GM12865 (cell line): Measurements from ENCODE around the gene CHST10.

Source experiments
- DNase-seq: peaks from one replicate; pipeline ENCODE4 v3.0.0; 2010; ENCODE audit warnings: low read depth
- H3K4me3 ChIP-seq: 2 replicates; pipeline ENCODE4 v1.5.1; 2011; ENCODE audit warnings: mild to moderate bottlenecking, low read depth, low read length, control low read depth
- TF ChIP-seq, protein P1 (sequence below): IDR thresholded peaks from 2 replicates; pipeline ENCODE4 v1.5.1; 2011; ENCODE audit warnings: low read length, control low read depth, low read depth, inconsistent platforms; ENCODE audit not compliant: insufficient read depth; ENCODE audit errors: missing control alignments

The CHST10 gene

DNA sequence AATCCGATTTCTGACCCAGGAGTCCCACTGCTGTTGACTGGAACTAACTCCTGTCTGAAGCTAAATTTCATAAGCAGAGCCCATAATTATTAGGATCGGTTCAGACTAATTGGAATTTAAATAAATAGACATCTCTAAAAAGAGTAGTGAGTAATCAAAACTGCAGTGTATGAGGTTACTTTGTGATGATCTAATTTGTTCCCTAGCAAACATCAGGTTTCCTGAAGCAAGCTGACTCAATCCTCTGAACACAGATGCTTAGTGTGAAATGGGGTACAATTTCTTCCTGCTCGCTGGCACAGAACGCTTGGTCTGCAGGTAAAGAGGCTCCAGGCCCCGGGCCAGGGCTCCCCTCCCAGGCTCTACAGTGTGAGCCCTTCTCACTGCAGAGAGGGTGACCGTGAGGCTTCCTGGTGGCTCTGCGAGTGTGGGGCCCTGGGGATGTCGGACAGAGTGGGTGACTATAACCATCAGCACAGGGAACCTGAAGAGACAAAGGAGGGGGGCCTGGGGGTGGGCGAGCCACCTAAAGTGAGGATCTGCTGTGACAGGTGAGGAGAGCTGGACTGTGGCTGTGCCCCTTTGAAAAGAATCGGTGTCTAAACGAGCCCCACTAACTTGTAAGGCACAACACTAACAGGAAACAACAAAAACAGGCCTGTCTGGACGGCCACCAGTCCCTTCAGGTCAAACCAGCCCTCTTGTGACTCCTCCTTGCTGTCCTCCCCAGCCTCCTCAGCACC, 20.2 kb downstream of the CHST10 start:
- DNase-seq, result no peak
- H3K4me3 ChIP-seq, result no peak overlapping the region
- TF ChIP-seq, protein P1, sequence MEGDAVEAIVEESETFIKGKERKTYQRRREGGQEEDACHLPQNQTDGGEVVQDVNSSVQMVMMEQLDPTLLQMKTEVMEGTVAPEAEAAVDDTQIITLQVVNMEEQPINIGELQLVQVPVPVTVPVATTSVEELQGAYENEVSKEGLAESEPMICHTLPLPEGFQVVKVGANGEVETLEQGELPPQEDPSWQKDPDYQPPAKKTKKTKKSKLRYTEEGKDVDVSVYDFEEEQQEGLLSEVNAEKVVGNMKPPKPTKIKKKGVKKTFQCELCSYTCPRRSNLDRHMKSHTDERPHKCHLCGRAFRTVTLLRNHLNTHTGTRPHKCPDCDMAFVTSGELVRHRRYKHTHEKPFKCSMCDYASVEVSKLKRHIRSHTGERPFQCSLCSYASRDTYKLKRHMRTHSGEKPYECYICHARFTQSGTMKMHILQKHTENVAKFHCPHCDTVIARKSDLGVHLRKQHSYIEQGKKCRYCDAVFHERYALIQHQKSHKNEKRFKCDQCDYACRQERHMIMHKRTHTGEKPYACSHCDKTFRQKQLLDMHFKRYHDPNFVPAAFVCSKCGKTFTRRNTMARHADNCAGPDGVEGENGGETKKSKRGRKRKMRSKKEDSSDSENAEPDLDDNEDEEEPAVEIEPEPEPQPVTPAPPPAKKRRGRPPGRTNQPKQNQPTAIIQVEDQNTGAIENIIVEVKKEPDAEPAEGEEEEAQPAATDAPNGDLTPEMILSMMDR, result no peak

DNA sequence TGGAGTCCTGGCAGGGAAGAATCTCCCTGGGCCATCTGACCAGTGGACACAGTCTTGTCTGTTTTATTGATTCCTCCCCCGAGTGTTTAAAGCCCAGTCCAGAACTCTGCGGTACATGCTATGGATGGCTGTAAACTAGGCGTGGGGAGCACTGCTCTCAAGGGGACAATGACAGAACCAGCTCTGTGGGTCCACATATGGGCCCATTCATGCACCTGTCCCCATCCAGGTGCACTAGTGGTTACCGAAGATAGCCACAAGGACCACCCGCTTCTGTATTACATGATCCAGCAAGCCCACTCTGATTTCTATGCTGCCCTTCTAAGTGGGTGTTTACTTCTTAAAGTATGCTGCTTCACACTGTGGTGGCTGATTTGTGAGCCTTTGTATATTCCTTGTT, 21.0 kb downstream of the CHST10 start:
- H3K4me3 ChIP-seq, result no peak overlapping the region
- no peak for DNase-seq
- TF ChIP-seq, protein P1, result no peak

DNA sequence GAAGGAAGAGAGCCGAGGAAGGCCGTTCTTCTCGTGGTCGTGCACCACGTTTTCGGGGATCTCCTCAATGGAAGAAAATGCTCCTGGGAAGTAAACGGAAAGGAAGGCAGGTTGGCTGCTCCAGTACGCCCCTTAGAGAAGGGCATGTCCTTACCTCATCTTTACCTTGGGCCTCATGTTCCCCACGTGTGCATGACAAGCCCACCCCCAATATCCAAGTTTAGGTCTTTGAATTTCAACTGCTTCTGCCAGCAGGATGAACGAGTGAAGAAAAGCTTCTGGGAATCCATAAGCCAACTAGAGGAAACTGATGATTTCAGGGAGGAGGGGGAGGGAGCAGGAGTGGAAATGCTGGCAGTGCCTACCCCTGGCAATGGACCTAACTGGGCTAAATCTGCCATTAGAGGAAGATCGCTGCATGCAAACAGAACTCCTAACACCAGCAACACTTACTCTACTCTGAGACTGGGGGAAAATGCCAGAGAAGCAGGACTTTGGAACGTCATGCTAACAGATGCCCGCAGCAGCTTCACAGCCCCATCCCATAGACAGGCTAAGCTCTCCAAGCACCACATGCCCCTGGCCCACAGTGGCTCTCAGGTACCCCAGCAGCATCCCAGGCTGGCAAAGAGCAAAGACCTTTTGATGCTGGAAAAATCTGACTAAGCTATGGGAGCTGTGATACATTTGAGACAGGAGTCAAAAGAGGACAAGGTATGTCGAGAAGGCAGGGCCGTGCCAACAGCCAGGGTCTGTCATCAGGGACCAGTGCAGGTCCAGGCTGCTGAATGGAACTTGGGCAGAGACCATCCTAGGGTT, 21.7 kb downstream of the CHST10 start:
- no peak for DNase-seq
- TF ChIP-seq, protein P1, result no peak
- no peak overlapping the region; the same call in 1 of the 2 replicates for H3K4me3 ChIP-seq

DNA sequence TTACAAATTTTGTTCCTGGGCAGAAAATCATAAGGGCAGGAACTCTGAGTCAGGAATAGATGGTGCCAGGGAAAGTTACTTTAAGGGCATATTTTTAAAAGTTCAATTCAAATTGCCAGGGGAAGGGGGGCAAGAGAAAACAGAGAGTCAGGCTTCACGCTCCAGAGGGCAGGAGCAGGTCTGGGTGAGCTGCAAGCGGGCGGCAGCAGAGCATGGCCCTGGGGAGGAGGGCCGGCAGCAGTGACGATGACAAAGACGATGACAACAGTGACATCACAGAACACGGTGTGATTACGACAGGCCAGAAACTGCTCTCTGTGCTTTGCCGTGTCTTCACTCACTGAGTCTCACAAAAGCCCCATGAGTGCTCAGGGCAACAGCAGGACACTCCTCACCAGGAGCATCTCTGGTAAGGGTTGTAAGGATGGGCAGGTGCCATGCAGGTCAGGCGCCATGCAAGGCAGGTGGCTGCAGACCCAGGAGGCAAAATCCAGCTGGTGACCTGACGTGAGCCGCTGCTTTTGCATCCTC, 23.3 kb downstream of the CHST10 start:
- H3K4me3 ChIP-seq, result peak overlapping the region; percentile 7
- DNase-seq, result peak; percentile 85
- TF ChIP-seq, protein P1, result no peak

DNA sequence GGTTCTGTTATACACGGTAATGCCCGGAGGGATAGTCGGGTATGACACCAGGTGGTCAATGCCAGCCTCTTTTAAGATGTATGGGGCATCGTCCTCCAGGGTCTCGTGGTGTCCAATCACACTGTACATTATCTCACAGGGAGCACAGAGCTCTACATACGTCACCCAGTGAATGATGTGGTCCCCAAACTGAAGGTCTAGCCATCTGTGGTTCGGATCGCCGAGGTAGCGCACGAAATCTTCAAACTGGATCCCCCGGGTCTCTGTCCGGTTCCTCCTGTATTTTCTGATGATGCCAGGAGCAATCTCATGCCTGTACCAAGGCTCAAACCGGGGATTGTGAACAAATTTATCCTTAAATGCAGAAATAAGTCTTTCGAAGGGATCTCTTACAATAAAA, 24.1 kb downstream of the CHST10 start:
- no peak for DNase-seq
- H3K4me3 ChIP-seq, result no peak overlapping the region
- TF ChIP-seq, protein P1, result no peak

DNA sequence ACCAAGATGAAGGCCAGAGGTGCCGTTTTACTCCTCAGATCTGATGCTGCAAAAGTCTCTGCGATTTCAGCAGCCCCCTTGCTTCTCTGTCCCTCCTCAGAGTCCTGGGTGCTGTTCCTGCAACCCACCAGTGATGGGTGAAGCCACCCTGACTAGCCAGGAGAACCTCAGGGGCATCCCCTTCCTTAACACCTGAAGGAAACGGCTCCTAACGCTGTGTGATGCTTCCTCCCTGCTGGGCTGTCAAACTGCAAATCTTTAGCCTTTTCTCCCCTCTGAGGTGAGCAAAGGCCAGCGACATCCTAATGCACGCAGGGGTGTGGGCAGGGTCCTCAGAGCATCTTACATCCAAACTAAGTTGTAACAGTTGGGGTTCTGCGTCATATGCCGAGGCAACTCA, 24.8 kb downstream of the CHST10 start:
- no peak for DNase-seq
- TF ChIP-seq, protein P1, result no peak
- H3K4me3 ChIP-seq, result no peak overlapping the region
